KBM-7 (cell line): ENCODE measurements around the gene MIA.
"Not testable (repeated sequence)": the region's sequence is repeated elsewhere in the genome, so short reads cannot be mapped to it uniquely, and the experiment has no call there.

Experiments
- DNase-seq: peaks from one replicate; pipeline ENCODE4 v3.0.0-alpha.2; 2015
- in situ Hi-C: fragments of 300-500 bp; cut with MboI; formaldehyde crosslinking; loops from 2 replicates; pipeline ENCODE4 v1.14.3; 2020; ENCODE audit warnings: low sequenced_read_pairs, low pct_unique_long_range_greater_than_20kb, mixed read lengths

MIA gene

GRCh38 chr19:40774916-40775631 lies at the start of gene MIA:
MIA (plus strand) TSS chr19:40775521; CDS start chr19:40775543, 22 bp downstream.
- DNase-seq = no peak
- in situ Hi-C loops = no loop called here

DNA sequence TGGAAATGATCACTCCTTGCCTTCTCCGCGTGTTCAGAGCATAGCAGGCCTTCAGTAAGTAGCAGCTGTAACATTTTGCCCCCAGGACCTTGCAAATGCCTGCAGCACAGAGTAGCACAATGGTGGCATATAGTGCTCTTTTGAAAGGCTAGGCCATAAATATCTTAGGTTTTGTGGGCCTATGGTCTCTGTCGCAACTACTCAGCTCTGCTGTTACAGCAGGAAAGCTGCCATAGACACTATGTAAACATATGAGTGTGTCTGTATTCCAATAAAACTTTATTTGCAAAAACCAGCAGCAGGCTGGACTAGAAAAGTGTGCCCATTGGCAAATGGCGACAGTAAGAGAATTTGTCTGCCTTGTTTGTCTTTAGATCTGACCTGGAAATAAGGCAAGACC lies 49.0 kb upstream of the MIA start:
- DNase-seq = no peak
- in situ Hi-C loops = no loop called here

- in situ Hi-C loops, DNase-seq: not testable (repeated sequence)
Measured at GRCh38 chr19:40730065-40730464, 45.3 kb upstream of the MIA start.

- in situ Hi-C loops, DNase-seq: not testable (repeated sequence)
Measured at GRCh38 chr19:40732304-40732703, 43.0 kb upstream of the MIA start.

- no peak for DNase-seq
- in situ Hi-C loops = no loop called here
Measured at GRCh38 chr19:40733149-40733548, 42.2 kb upstream of the MIA start.

GRCh38 chr19:40735013-40735771 lies 40.1 kb upstream of the MIA start:
- in situ Hi-C loops = no loop called here
- no peak for DNase-seq

GRCh38 chr19:40736661-40737060 lies 38.7 kb upstream of the MIA start:
- DNase-seq = no peak
- in situ Hi-C loops = no loop called here

DNA sequence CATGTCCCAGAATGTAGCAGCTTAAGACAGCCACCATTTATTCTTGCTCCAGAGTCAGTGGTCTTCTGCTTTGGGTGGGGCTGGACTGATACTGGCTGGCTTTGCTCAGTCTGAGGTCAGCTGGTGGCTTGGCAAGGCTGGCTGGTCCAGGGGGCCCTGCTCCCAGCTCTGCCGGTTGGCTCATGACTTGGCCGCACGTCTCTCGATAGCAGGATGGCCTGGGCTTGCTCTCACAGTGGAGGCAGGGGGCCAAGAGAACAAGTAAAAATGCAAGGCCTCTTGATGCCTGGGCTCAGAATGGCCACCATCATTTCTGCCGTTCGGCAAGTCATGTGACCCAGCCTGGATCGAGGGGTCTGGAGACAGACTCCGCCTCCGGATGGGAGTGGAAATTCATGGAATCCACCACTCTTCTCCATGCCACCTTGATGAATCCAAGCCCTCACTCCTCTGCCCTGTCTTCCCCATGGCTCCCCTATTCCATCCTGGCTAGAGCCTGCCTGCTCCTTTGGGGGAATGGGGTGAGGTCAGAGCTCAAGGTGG lies 38.1 kb upstream of the MIA start:
- in situ Hi-C loops = no loop called here
- no peak for DNase-seq

GRCh38 chr19:40739030-40739839 lies 36.1 kb upstream of the MIA start:
- in situ Hi-C loops = no loop called here
- DNase-seq = no peak

DNA sequence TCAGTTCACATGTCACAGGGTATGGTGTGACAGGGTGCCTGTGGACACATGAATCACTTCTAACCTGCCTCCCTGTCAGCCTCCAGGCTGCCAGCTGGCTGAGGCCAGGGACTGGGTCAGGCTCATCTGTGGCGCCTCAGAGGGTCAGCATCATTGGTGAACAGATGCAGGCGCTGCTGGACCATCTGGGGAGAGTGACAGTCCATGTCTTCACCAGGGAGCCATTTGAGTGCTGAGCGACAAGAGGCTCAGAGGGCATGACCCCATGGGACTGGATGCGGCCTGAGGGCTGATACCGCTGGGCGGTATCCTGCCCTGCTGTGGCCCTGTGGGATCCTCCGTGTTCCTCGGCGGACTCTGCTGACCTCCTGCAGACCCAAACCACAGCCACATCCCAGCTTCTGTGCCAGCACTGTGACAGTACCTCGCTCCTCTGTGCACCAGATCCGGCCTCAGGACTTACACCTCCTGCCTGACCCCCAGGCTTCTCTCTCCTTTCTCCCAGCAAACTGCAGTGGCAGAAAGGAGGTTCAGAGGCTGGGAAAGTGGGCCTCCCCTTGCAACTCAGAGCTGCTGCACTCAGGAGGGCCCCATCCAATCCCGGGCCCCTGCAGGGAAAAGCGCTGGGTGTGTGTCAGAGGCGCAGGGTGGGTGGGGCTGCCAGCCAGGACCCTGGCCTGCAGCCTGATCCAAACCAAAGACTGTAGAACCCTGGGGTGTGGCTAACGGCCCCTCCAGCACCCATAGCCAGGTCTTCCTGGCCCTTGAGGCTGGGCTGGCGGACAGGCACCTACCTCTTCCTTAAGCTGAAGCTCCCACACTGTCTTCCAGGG lies 35.2 kb upstream of the MIA start:
- in situ Hi-C loops = no loop called here

DNA sequence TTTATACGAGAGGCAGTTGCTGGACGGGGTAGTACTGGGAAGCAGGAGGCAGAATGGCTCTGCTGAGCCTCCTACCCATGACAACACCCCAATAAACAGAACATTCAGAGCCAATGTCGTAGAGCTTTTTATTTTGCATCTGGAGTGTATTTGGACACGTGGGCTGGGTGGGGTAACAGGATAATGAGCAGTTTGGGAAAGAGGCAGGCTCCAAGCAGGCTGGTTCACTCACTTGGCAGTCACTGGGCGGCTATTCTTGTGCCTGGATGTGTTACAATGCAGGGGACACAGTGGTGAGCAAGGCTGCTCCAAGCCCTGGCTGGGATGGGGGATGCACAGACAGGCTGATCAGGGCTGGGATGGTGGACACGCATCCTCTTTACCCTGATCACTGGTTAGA lies 34.6 kb upstream of the MIA start:
- in situ Hi-C loops = no loop called here
- DNase-seq = no peak

More for the DNA sequence above, 35.2 kb upstream of the MIA start:
- no peak for DNase-seq

GRCh38 chr19:40741527-40742390 lies 33.6 kb upstream of the MIA start:
- in situ Hi-C loops = no loop called here
- DNase-seq = no peak

DNA sequence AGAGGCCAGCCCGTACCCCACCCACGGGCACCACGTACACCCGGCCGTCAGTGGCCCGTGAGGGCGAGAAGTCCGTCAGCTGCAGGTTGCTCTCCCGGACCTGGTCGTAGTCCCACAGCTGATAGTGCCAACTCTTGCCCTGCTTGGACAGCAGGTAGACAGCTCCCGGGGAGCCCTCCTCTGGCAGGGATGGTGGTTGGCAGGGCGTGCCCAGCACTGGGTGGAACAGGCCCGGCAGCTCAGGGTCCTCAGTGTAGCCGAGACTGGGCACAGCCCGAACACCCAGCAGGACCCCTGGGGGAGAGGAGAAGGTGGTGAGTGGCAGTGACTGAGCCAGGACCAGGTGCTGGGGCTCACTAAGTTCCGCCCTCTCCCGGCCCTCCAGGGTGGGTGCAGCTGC lies 32.8 kb upstream of the MIA start:
- in situ Hi-C loops = no loop called here
- DNase-seq = no peak

DNA sequence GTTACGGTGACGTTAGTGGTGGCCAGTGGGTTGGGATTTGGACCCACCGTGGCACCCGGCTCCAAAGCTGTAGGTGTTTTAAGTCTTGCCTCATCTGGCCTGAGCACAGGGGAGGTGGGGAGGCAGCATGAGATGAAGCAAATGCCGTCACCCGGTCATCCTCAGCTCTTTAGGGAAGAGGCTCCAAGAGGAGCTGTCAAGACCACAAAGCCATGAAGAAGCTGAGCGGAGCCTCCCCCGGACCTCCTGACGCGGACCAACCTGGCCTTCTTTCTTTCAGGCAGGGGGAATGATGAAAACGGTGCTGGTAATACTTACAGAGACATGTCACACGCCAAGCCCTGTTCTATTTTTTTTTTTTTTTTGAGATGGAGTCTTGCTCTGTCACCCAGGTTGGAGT lies 32.4 kb upstream of the MIA start:
- DNase-seq = no peak
- in situ Hi-C loops = no loop called here

DNA sequence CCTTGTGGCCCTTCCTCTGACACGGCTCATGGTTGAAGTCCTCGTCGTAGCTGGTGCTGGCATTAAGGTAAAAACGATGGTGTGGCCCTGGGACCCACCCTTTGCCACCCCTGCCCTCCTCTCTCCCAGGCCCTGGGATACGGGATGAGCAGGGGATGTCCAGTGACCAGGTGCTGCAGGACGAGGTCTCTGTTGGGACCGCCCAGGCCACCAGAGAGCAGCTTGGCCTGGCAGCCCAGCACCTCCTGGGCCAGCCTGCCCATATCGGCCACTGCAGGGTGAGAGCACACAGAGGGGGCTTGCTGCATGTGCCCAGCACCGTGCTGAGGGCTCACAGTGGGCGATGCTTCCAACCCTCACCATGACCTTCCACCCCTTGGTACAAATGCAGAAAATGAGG lies 31.4 kb upstream of the MIA start:
- no peak for DNase-seq
- in situ Hi-C loops = no loop called here

DNA sequence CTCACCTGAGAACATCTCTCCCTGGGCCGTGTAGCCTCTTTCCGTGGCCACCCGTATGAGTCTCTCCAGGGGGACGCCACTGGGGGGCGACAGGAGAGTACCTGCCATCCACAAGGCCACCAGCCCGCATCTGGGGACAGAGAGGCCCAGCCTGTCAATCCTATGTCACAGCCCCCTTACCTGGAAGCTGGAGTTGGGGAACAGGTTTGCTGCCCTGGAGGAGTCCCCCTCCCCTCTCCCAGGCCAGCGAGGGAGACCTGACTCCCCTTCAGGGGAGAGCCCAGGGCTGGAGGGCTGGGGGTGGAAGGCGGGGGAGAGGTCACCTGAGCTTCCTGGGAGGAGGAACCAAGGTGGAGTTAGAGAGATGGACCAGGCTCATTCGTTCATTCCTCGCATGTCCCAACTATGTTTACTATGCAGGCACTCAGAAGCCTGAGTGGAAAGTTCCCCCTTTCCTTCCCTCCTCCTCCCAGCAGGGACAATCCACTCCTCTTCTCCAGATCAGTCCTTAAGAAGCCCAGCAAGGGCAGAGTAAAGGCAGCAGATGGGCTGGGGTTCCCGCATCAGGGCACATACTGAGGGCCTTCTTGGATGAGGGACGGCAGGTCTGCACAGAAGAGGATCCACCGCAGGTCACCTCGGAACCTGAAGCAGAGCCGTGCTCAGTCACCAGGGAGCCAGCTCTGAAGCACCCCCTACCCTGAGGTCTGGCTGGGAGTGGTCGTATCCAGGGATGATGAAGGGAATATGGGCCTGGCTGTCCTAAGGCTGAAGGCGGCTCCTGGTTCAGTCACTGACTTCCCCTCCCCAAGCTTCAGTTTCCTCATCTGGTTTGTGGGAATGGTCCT lies 30.5 kb upstream of the MIA start:
- no peak for DNase-seq

GRCh38 chr19:40745402-40745780 lies 29.9 kb upstream of the MIA start:
- in situ Hi-C loops = no loop called here
- no peak for DNase-seq

More for the DNA sequence above, 30.5 kb upstream of the MIA start:
- in situ Hi-C loops = no loop called here
